Sigmoid colon (tissue), 7 donors: Measurements from ENCODE around the gene IMP4. TPM values are rescaled to one million over a fixed set of nuclear protein-coding genes. Genes with fewer than 3 reads are reported as not detected.

Experiments used
- DNase-seq: peaks from one replicate; pipeline ENCODE4 v3.0.0-alpha.2; 2019
- H3K27ac ChIP-seq, 4 donors: fragments of 200-600 bp; sonication (generic); one replicate each; pipeline ENCODE4 v1.5.1; 2016 to 2019; ENCODE audit warnings: mild to moderate bottlenecking in 1 of 4
- H3K27me3 ChIP-seq, 3 donors: fragments of 200-600 bp; sonication (generic); one replicate each; pipeline ENCODE4 v1.5.1; 2019; ENCODE audit warnings: mild to moderate bottlenecking in 1 of 3
- H3K36me3 ChIP-seq, 4 donors: fragments of 200-600 bp; sonication (generic); one replicate each; pipeline ENCODE4 v1.5.1; 2016 to 2019
- H3K4me1 ChIP-seq, 4 donors: fragments of 200-600 bp; sonication (generic); one replicate each; pipeline ENCODE4 v1.5.1; 2017 to 2019
- H3K4me3 ChIP-seq, 4 donors: fragments of 200-600 bp; sonication (generic); one replicate each; pipeline ENCODE4 v1.5.1; 2017 to 2019; ENCODE audit warnings: mild to moderate bottlenecking in 2 of 4, moderate library complexity in 1 of 4
- H3K9me3 ChIP-seq, 4 donors: fragments of 200-600 bp in 3 of 4; sonication (generic) in 3 of 4; one replicate each; pipeline versions ENCODE4 v1.5.1 to v1.6.1; 2013 to 2019
- EP300 ChIP-seq, 4 donors: sonication (generic); formaldehyde crosslinking; IDR thresholded peaks; one replicate each; pipeline ENCODE4 v1.6.1; 2017; ENCODE audit warnings: antibody characterized with exemption in 4 of 4
- POLR2A ChIP-seq, 2 donors: fragments of 450-650 bp; IDR thresholded peaks; one replicate each; pipeline ENCODE4 v1.6.1; 2016; ENCODE audit warnings: antibody characterized with exemption in 2 of 2, mild to moderate bottlenecking in 2 of 2, moderate library complexity in 2 of 2
- POLR2AphosphoS5 ChIP-seq, 4 donors: sonication (generic); formaldehyde crosslinking; IDR thresholded peaks; one replicate each; pipeline ENCODE4 v1.6.1; 2017; ENCODE audit warnings: antibody characterized with exemption in 4 of 4
- WGBS, 2 donors: extraction: QIAGEN DNeasy Blood & Tissue Kit; methylation state at CpG; one replicate each; pipeline ENCODE4 v1.1.7; 2013; 5-methylcytosine and 5-hydroxymethylcytosine counted together
- intact Hi-C: fragments of 100-400 bp; cut with DNase I; formaldehyde crosslinking; loops from one replicate; pipeline ENCODE4 v1.15.1; 2023
- polyA plus RNA-seq, 3 donors: library from polyadenylated mRNA; stranded (reverse); fragments of 200-250 nt; gene quantifications; one replicate each; pipeline ENCODE4 v1.2.3, GENCODE V29; 2013
- total RNA-seq, 4 donors: library from RNA; depleted of rRNA; stranded (reverse); fragments of >200 nt; gene quantifications; one replicate each; pipeline ENCODE4 v1.1.0, GENCODE V29; 2016
- TF ChIP-seq, protein P1 (sequence below), 4 experiments: fragments of 450-650 bp in 3 of 4; fragments of 200-600 bp in 1 of 4; IDR thresholded peaks; one replicate each; pipeline ENCODE4 v1.5.1; 2016 to 2019; ENCODE audit warnings: antibody characterized with exemption in 4 of 4, mild to moderate bottlenecking in 3 of 4, moderate library complexity in 2 of 4
- donor health status: healthy with polysubstance abuse.
- donor health status: Bipolar disorder and iron deficiency.
- donor health status: healthy.

Gene IMP4
- total and polyA plus RNA-seq, 7 donors, result 48.0 to 130 (median 76.4) TPM

DNA sequence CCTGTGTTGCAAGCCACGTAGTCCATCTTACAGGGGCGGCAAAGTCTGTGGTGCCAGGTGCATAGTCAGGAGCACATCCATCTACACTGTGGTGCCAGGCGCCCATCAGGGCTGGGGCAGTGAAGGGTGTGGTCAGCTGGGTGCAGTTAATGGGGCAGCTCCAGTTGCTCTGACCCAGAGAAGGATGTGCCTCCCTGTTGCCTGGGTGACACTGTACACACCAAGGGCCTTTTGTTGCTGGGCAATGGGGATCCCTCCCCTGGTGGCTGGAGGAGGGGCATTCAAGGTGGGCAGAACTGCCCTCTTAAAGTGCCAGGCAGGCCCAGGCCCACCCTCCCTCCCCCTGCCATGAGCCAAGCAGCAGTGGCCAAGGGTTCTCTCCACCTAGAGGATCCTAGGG is 28.3 kb upstream of the IMP4 start:
- Histone ChIP-seq H3K27me3 (peaks cover 0 to 8% (median 0%) of the 10 kb centered on the region in 3 donors), H3K4me1 (no peaks in the 10 kb centered on the region), H3K36me3 (no peaks in the 10 kb centered on the region), H3K4me3 (no peak overlapping the region), H3K9me3 (no peaks in the 10 kb centered on the region), H3K27ac (no peak overlapping the region)
- 81 to 88% methylated on average over 3 of the region's 3 CpGs for WGBS, 2 donors
- no peak for DNase-seq
- intact Hi-C loops, result no loop called here
- TF ChIP-seq POLR2AphosphoS5 (IDR thresholded peaks at IDR 0.05), result no peak
- TF ChIP-seq, protein P1, sequence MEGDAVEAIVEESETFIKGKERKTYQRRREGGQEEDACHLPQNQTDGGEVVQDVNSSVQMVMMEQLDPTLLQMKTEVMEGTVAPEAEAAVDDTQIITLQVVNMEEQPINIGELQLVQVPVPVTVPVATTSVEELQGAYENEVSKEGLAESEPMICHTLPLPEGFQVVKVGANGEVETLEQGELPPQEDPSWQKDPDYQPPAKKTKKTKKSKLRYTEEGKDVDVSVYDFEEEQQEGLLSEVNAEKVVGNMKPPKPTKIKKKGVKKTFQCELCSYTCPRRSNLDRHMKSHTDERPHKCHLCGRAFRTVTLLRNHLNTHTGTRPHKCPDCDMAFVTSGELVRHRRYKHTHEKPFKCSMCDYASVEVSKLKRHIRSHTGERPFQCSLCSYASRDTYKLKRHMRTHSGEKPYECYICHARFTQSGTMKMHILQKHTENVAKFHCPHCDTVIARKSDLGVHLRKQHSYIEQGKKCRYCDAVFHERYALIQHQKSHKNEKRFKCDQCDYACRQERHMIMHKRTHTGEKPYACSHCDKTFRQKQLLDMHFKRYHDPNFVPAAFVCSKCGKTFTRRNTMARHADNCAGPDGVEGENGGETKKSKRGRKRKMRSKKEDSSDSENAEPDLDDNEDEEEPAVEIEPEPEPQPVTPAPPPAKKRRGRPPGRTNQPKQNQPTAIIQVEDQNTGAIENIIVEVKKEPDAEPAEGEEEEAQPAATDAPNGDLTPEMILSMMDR (IDR thresholded peaks at IDR 0.05), result no peak
- TF ChIP-seq EP300 (IDR thresholded peaks at IDR 0.05), result no peak
- no peak for TF ChIP-seq POLR2A (IDR thresholded peaks at IDR 0.05)

DNA sequence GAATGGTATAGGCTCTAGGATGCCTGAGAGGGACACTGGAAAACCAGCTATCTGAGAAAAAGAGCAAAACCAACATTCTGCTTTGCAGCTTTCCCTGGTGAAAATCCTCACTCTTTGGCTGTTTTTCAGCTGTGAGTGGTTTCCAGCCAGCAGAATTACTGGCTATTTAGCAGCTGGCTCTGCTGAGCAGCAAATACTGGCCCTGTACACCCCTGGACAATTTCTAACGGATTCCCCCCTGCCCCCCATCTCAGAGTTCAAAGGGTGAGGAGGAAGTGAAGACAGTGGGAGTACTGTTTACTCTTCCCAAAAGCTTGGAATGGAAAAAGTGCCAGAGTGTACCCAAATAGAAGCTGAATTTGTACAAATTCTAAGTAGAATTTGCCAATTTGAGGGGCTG is 26.1 kb upstream of the IMP4 start:
- H3K27me3 ChIP-seq, result peaks cover 0 to 8% (median 0%) of the 10 kb centered on the region in 3 donors
- TF ChIP-seq, protein P1 (IDR thresholded peaks at IDR 0.05), result no peak
- TF ChIP-seq EP300 (IDR thresholded peaks at IDR 0.05) (no peak), POLR2A (IDR thresholded peaks at IDR 0.05) (no peak), POLR2AphosphoS5 (IDR thresholded peaks at IDR 0.05) (no peak)
- H3K27ac ChIP-seq, result no peak overlapping the region
- intact Hi-C loops, result no loop called here
- 4 to 5% methylated on average over 1 of the region's 1 CpG for whole genome bisulfite sequencing, 2 donors
- no peak for DNase-seq
- H3K4me1 ChIP-seq, result no peaks in the 10 kb centered on the region
- no peaks in the 10 kb centered on the region for H3K9me3 ChIP-seq
- no peak overlapping the region for H3K4me3 ChIP-seq
- no peaks in the 10 kb centered on the region for H3K36me3 ChIP-seq

DNA sequence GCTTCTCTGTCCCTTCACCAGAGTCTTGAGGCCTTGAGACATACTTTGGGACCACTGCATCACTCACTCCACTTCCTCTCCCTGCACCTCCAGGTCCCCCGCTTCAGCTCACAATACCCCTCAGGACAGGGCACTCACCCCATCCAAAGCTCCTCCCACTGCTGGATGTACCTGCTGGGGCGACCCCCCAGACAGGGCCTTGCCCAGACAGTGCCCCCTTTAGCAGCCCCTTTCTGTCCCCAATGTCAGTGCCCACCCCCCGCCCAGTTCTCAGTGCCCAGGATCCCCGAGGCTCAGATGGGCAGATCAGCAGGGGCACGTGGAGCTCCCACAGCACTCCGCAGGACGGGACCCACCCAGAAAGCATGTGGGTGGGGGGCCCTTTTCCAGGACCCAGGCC is 23.8 kb upstream of the IMP4 start:
- H3K27me3 ChIP-seq, result peaks cover 0 to 7% (median 0%) of the 10 kb centered on the region in 3 donors
- WGBS, 2 donors, result 77 to 89% methylated on average over 7 of the region's 7 CpGs
- no peak for DNase-seq
- TF ChIP-seq POLR2A (IDR thresholded peaks at IDR 0.05) (no peak), EP300 (IDR thresholded peaks at IDR 0.05) (no peak), POLR2AphosphoS5 (IDR thresholded peaks at IDR 0.05) (no peak)
- TF ChIP-seq, protein P1 (IDR thresholded peaks at IDR 0.05), result no peak
- intact Hi-C loops, result no loop called here
- no peak overlapping the region for H3K27ac ChIP-seq
- no peak overlapping the region for H3K4me3 ChIP-seq
- no peaks in the 10 kb centered on the region for H3K9me3 ChIP-seq
- no peaks in the 10 kb centered on the region for H3K4me1 ChIP-seq
- H3K36me3 ChIP-seq, result no peaks in the 10 kb centered on the region

DNA sequence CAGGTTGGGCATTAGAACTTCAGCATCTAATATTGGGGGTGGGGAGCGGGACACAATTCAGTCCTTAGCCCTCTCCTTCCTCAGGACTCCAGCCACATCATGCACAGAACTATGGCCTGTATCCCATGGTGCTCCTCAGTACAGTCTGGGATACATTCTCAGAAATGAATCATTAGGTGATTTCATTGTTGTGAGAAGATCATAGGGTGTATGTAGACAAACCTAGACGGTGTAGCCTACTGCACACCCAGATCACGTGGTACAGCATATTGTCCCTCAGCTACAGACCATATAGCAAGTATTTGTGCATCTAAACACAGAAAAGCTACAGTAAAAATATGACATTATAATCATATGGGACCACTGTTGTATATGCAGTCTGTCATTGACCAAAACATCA is 23.2 kb upstream of the IMP4 start:
- H3K27ac ChIP-seq, result no peak overlapping the region
- no peaks in the 10 kb centered on the region for H3K9me3 ChIP-seq
- no peak overlapping the region for H3K4me3 ChIP-seq
- no peak for TF ChIP-seq POLR2AphosphoS5 (IDR thresholded peaks at IDR 0.05)
- TF ChIP-seq, protein P1 (IDR thresholded peaks at IDR 0.05), result no peak
- no peak for TF ChIP-seq POLR2A (IDR thresholded peaks at IDR 0.05)
- TF ChIP-seq EP300 (IDR thresholded peaks at IDR 0.05), result no peak
- H3K4me1 ChIP-seq, result no peaks in the 10 kb centered on the region
- no peak for DNase-seq
- peaks cover 0 to 4% (median 0%) of the 10 kb centered on the region in 3 donors for H3K27me3 ChIP-seq
- WGBS, 2 donors, result 78 to 81% methylated on average over 3 of the region's 3 CpGs
- intact Hi-C loops, result no loop called here
- no peaks in the 10 kb centered on the region for H3K36me3 ChIP-seq
